ENCODE results near the gene LMNB1.

DNA sequence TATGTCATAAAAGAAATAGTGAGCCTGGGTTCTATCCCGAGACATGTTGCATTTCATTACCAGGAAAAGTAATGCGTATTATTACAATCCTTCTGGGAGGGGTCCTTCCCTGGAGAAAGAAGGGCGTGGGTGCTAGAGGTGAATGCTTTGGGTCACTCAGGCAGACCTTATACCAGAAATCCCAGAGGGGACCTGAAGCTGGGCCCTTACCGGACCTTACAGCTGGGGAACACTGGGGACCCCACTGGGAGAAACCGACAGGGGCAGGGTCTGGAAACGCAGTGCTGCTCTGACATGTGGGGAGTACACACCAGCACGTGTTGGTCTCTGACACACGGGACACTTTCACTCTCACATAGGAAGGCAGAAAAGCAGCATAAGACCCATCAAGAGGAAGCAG lies 71.3 kb downstream of the LMNB1 start:
- TF ChIP-seq, protein P1, sequence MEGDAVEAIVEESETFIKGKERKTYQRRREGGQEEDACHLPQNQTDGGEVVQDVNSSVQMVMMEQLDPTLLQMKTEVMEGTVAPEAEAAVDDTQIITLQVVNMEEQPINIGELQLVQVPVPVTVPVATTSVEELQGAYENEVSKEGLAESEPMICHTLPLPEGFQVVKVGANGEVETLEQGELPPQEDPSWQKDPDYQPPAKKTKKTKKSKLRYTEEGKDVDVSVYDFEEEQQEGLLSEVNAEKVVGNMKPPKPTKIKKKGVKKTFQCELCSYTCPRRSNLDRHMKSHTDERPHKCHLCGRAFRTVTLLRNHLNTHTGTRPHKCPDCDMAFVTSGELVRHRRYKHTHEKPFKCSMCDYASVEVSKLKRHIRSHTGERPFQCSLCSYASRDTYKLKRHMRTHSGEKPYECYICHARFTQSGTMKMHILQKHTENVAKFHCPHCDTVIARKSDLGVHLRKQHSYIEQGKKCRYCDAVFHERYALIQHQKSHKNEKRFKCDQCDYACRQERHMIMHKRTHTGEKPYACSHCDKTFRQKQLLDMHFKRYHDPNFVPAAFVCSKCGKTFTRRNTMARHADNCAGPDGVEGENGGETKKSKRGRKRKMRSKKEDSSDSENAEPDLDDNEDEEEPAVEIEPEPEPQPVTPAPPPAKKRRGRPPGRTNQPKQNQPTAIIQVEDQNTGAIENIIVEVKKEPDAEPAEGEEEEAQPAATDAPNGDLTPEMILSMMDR (IDR thresholded peaks at IDR 0.05), result no peak
- no peak for TF ChIP-seq EP300 (IDR thresholded peaks at IDR 0.05)

Data from upper lobe of left lung (tissue), 4 donors.